Non-pigmented ciliary epithelial cell (primary cell): ENCODE measurements around the gene MYOT.

ENCODE experiments used
- DNase-seq: peaks from one replicate; pipeline ENCODE4 v3.0.0-alpha.2; 2010; ENCODE audit warnings: low read depth

The MYOT gene

GRCh38 chr5:137901011-137901817, 33.6 kb downstream of the MYOT start:
- DNase-seq: no peak

- no peak for DNase-seq
Observed at GRCh38 chr5:137902408-137903133, 34.9 kb downstream of the MYOT start.

DNA sequence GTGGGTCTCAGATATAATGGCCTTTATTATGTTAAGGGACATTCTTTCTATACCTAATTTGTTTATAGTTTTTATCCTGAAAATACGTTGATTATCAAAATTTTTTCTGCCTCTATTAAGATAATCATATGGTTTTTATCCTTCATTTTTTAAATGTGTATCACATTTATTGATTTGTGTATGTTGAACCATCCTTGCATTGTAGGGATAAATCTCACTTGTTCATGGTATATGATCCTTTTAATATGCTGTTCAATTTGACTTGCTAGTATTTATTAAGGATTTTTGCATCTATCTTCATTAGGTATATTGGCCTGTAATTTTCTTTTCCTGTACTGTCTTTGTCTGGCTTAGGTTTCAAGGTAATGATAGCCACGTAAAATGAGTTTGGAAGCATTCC, 47.1 kb downstream of the MYOT start:
- DNase-seq: no peak

DNA sequence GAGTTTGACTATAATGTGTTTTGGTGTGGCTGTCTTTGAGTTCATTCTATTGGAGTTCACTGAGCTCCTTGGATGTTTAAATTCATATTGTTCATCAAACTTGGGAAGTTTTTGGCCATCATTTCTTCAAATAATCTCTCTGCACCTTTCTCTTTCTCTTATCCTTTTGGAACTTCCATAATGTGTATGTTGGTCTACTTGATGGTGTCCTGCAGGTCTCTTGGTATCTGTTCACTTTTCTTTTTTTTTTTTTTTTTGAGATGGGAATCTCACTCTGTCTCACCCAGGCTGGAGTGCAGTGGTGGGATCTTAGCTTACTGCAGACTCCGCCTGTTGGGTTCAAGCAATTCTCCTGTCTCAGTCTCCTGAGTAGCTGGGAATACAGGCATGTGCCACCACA, 49.3 kb downstream of the MYOT start:
- DNase-seq: no peak

DNA sequence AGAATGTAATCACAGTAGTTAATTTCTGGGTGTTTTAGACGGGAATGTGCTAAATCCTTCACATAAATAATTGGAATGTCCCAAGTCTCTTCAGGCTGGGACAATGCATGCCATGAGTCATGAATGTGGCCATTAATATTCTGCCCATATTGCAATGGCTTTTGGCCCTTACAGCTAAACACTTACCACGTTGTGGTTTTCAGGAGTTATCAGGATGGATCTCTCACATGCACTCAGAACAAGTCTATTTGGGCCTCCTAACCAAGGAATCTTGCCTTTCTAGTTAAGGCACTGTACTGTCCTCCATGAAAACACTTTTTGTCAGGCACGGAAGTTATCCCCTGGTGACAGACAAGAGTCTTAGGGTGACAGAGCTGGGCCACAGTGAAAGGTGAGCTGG, 54.3 kb downstream of the MYOT start:
- DNase-seq: no peak

DNA sequence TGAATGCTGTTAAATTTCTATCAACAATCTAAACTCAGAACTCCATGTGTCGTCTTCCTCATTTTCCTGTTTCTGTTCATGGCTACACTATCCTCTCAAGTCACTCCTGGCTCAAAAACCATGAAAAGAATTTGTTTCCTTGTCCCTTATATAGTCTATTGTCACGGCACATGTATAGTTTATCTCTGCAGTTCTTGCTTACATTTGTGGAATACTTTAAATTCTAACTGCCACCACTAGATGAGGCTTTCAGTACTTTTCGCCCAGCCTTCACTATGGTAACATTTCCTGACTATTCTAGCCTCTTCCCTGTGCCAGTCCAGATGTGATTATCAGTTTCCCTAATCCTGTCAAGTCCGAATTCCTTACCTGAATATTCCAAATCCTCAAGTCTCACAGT, 56.2 kb downstream of the MYOT start:
- DNase-seq: no peak

GRCh38 chr5:137932800-137933199, 65.1 kb downstream of the MYOT start:
- DNase-seq: no peak

GRCh38 chr5:137933491-137933911, 65.8 kb downstream of the MYOT start:
- DNase-seq: no peak

- DNase-seq: no peak
Observed at GRCh38 chr5:137935190-137935589, 67.5 kb downstream of the MYOT start.

DNA sequence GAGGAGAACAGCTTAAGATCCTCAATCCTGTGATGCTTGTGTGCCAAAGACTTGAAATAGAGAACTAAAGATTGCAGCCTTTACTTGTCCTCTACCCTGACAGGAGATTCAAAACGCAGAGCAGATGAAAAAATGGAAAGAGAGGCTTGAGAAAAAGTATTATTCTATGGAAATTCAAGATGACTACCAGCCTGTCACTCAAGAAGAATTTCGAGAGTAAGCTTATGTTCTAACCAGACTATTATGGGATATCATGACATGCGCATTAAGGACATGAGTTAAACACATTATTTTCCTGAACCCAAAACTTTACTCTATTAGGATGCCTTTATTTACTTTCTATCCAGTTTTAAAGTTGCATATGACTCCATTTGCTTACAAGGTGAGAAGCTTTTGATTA, 68.0 kb downstream of the MYOT start:
- no peak for DNase-seq
